Kidney tubule cell (primary cell): ENCODE results near the gene NECTIN1.
A peak's percentile ranks its signal among the peaks of the same experiment; 100 is the strongest.

Experiments
- DNase-seq: peaks from one replicate; pipeline ENCODE4 v3.0.0-alpha.2; 2018; ENCODE audit warnings: low spot score

NECTIN1 gene

GRCh38 chr11:119755356-119756071, 26.5 kb upstream of the NECTIN1 start:
- no peak for DNase-seq

- DNase-seq: no peak
Observed at GRCh38 chr11:119754656-119755355, 25.8 kb upstream of the NECTIN1 start.

DNA sequence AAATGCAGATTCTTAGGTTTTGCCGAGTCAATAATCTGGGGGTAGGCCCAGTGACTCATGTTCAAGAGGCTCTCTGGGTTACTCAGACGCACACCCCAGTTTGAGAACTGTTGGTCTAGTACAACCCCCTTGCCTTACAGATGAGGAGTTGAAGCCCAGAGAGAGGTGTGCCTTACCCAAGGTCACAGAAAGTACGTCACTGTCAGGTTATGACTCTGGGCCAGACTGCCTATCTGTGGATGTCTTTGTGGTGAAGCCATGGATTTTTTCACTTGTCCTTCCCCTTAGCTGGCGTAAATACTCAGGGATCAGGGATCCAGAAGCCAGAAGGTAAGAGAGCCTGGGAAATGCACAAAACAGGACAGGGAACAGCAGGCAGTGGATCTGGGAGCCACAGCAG, 25.2 kb upstream of the NECTIN1 start:
- DNase-seq: no peak

DNA sequence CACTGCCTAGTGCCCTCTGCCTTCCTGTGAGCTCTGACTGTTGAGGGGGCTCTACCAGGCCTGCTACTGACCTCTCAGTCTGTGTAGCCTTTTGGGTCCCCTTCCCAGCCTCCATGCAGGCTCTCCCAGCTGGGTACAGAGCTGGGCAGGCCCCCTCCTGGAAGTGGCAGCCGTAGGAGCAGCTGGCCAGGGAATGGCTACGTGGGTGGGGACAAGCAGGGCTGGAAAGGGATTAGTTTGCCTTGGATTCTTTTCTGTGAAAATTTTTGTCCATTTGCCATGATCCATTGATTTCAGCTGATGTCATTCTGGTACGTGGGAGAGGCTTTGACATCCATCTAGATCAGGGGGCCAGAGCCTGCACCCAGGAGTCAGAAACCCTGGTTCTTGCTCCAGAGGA, 23.9 kb upstream of the NECTIN1 start:
- no peak for DNase-seq

DNA sequence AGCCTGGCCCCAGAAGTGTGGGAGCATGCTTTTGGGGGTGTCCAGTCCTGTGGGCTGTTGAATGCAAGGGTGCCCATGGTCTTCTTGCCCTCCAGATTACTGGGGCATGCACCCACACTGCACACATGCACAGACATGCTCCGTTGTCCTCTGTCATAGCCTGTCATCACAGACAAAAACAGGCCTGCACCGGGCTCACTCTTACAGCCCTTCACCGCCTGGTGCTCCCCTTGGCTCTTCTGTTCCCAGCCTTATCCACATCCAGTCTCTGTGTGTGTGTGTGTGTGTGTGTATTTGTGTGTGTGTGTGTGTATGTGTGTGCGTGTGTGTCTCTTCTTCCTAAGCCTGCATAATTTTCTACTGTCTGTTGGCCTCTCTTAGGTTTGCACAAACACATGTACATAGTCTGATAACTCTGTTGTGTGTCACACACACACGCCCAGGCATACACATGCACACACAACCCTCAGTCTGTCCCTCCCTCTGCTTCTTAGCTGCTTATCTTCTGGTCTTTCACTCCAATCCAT, 23.4 kb upstream of the NECTIN1 start:
- no peak for DNase-seq

- no peak for DNase-seq
Observed at GRCh38 chr11:119750056-119750455, 21.1 kb upstream of the NECTIN1 start.

- no peak for DNase-seq
Observed at GRCh38 chr11:119749006-119749565, 20.1 kb upstream of the NECTIN1 start.

- no peak for DNase-seq
Observed at GRCh38 chr11:119747868-119748660, 19.1 kb upstream of the NECTIN1 start.

GRCh38 chr11:119745776-119746535, 17.0 kb upstream of the NECTIN1 start:
- no peak for DNase-seq

DNA sequence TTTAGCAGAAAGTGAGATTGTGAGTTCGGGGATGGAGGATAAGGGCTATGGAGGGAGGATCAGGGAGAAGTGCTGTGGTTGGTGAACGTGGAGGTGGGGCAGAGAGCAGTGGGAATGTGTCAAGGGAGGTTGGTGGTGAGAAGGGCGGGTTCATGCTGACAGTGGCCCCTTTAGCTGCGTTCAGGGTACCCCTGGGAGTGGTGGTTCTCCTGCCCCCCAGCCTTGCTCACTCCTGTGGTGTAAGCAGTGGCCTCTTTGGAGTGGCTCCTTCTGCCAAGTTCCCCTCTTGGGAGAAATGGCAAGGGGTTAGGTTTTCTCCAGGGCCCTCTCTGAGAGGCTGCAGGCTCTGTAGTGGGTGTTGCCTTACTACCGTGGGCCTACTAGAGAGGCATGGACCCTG, 16.1 kb upstream of the NECTIN1 start:
- DNase-seq: no peak

DNA sequence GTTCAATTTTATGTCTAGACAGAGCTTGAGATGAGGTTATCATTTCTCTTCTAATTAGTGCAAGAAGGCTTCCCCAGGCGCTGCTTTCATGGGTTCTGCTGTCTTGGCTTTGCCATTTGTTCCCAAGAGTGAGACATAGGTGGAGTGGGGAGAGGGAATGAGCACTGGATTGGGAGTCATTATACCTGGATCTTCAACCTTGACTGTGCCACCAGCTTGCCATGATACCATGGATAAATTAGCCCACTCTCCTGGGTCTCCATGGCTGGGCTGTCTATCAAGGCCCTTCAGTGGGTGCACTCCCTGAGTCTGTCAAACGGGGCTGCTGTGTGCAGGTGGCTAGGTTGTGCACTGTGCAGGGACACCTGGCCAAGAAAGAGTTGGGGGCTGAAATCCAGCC, 15.6 kb upstream of the NECTIN1 start:
- no peak for DNase-seq

- no peak for DNase-seq
Observed at GRCh38 chr11:119743006-119743405, 14.0 kb upstream of the NECTIN1 start.

- DNase-seq: no peak
Observed at GRCh38 chr11:119742263-119742861, 13.4 kb upstream of the NECTIN1 start.

GRCh38 chr11:119741369-119742262, 12.6 kb upstream of the NECTIN1 start:
- peak; percentile 23 for DNase-seq

DNA sequence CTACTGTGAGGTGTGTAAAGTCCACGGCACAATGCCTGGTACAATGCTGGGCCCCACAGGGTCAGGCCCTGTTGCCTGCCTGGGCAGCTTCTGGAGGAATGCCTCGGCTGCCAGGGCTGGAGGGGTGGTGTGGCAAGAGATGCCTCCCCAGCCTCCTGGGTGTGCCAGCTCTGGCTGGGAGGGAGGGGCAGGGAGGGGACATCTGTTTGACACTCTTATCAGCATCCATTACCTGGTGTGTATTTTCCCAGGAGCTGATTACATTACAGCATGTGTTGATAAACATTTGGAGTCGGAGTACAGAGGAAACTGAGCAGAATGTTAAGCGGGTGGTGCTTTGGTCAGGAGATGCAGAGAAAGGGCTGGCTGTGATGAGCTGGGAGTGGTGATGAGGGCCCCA, 11.0 kb upstream of the NECTIN1 start:
- no peak for DNase-seq

DNA sequence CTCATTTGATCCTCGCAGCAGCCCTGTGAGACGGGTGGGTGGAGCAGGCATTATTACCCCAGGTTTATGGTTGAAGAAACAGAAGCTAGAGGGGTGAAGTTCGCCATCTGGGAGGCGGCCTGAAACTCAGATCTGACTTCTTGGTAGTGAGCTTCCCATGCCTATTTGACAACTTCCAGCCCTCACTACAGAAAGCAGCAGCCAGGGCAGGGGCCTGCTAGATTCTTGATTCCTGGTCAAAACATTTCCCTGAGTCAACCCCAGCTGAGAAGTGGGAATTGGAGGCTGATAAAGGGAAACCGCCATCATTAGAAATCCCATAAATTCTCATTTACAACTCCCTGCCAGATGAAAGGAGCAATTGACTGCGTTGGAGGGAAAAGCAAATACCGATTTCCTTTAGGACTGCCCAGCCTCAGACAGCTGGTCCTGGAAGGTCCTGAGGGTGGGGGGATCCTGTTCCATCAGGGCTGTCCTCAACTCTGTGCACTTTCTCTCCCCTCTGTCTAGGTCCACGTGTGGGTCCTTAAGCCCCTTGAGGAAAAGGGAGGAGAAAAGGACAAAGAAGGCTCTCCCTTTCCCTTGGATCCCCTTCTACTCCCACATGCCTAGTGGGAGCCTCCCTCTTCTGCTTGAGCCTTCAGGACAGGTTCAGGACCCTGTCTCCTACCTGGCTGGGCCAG, 10.2 kb upstream of the NECTIN1 start:
- no peak for DNase-seq

- no peak for DNase-seq
Observed at GRCh38 chr11:119738059-119738439, 9.0 kb upstream of the NECTIN1 start.

GRCh38 chr11:119737366-119738058, 8.5 kb upstream of the NECTIN1 start:
- DNase-seq: no peak

GRCh38 chr11:119734788-119735187, 5.8 kb upstream of the NECTIN1 start:
- no peak for DNase-seq
